Measurements from ENCODE around the gene CCDC158.
"Not testable (repeated sequence)": the region's sequence is repeated elsewhere in the genome, so short reads cannot be mapped to it uniquely, and the experiment has no call there.

CCDC158 gene

DNA sequence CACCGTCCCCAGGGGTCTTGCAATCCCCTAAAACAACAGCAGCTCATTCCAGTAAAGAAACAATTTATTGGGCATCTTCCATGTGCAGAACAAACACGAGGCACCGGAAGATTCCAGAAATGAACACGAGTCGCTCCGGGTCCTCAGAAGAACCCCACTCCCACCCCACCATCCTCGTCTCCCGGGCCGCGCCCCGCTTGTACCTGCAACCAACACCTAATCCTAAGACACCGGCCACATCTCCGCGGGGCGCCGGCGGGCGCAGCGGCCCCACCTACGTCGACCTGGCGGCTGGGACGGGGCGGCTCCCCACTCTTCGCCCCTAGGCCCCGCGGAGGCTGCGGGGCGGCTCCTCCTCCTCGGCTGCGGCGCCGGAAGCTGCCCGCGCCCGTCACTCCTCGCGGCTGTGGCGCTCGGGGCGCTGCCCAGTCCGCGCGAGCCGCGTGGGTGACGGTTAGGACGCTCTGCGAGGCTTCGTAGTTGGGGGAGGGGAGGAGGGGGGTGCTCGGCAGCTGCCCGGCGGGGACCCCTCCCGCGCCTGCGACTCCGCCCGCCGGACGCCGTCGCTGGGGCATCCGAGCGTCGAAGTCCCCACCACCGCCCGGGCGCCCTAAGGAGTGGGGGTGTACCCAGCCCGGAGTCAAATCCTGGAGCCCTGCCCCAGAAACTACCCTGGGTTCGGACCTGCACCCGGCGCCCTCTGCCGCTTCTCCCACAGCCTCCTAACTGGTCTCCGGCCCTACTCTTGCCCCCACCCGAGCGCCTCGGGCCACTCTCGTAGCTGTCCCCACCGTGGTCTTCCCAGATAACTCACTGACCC lies at the start of gene CCDC158:
Gene CCDC158, minus strand, starts transcription at position 380 of the 820 bp plus-strand sequence. CDS start 17,934 bp downstream, outside the sequence.
- no peak for DNase-seq

DNA sequence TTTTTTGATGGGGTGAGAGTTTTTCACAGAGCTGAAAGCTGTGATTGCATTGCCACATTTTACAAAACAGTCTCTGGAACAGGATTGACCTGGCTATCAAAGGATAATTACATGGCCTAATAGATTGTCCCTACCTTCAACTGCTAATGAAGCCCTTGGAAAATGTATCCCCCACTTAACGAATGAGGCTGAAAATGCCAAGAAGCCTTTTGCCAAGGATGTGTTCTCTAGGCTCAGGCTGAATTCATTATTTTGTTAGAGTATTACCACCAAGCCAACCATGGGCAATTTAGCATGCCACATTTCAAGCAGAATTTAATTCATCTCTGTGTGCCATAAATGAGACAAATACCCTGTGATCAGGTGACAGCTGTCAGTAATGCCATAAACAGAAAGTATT lies 49.6 kb upstream of the CCDC158 start:
- no peak for DNase-seq

GRCh38 chr4:76470064-76470463 lies 49.1 kb upstream of the CCDC158 start:
- no peak for DNase-seq

GRCh38 chr4:76463568-76463967 lies 42.6 kb upstream of the CCDC158 start:
- DNase-seq = no peak

GRCh38 chr4:76459291-76459723 lies 38.4 kb upstream of the CCDC158 start:
- DNase-seq = no peak

GRCh38 chr4:76458825-76459224 lies 37.9 kb upstream of the CCDC158 start:
- no peak for DNase-seq

GRCh38 chr4:76458297-76458696 lies 37.4 kb upstream of the CCDC158 start:
- no peak for DNase-seq

DNA sequence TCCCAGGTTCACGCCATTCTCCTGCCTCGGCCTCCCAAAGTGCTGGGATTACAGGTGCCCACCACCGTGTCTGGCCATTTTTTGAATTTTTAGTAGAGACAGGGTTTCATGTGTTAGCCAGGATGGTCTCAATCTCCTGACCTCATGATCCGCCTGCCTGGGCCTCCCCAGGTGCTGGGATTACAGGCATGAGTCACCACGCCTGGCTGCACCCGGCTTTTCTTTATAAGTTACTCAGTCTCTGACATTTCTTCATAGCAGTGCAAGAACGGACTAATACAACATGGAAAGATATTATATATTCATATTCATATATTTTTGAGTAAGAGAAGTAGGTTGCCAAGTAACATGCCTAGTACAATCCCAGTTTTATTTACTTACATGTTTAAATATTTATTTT lies 36.9 kb upstream of the CCDC158 start:
- no peak for DNase-seq

- DNase-seq = not testable (repeated sequence)
These were observed 33.1 kb upstream of the CCDC158 start for GRCh38 chr4:76454073-76454472.

DNA sequence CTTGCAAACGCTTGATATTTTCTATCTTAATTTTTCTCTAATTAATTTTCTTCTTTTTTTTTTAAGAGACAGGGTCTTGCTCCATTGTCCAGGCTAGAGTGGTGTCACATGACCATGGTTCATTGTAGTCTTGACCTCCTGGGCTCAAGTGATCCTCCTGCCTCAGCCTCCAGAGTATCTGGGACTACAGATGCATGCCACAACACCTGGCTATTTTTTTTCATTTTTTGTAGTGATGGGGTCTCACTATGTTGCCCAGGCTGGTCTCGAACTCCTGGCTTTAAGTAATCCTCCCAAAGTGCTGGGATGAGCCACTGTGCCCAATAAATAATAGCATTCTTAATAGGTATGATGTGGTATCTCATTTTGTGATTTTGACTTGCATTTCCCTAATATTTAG lies 32.3 kb upstream of the CCDC158 start:
- no peak for DNase-seq

GRCh38 chr4:76449833-76450232 lies 28.9 kb upstream of the CCDC158 start:
- no peak for DNase-seq

- DNase-seq = no peak
These were observed 28.4 kb upstream of the CCDC158 start for GRCh38 chr4:76449362-76449767.

DNA sequence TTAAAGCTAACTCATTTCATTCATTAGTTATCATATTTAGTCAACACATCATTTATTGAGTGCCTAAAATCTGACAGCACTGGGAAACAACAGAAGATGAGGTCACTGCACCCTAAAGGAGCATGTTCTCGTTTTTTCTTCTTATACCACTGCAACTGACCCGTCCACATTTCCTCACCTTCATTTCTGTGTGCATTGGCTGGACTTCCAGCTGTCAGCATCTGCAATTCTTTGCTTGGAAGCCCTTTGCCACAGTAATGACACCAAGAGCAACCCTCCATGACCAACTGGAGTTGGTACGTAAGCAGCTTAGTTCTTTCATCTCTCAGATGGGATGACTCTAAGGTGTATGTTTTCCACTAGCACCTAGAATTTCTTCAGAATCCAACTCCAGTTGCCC lies 27.3 kb upstream of the CCDC158 start:
- DNase-seq = no peak

GRCh38 chr4:76447393-76447851 lies 26.5 kb upstream of the CCDC158 start:
- DNase-seq = no peak

DNA sequence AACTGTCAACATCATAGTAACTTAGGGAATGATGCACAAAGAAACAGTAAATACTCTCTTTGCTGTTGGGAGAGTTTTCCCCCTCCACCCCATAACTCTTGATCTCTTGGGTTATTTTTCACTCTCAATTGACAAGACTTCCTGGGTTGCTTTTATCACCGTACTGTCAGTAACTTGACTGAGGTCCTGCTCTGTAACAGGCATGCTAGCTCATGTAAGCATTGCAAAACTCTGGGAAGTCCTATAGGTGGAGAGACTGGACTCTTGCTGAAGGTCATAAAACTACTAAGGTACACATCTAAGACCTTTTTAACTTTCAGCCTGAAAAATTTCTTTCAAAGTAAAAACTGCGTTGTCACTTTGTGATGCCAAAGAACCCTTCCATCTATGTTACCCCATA lies 25.0 kb upstream of the CCDC158 start:
- DNase-seq = no peak

DNA sequence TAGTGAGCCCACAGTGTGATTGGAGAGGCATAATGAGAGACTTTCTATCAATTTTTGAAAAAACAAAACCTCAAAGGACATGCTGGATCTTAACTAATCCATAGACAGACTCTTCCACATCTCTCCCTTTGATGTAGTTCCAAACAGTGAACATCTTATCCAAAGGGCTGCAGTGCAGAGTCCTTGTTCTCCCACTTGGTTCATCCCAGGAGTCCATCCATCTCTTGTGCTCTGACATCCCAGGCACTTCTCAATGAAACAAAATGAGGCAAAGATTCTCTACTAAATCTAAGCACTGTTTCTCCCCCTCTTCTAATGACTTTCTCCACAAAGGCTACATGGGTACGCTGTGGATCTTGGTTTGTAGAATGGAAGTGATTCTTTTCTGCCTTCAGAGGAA lies 22.4 kb upstream of the CCDC158 start:
- DNase-seq = no peak

DNA sequence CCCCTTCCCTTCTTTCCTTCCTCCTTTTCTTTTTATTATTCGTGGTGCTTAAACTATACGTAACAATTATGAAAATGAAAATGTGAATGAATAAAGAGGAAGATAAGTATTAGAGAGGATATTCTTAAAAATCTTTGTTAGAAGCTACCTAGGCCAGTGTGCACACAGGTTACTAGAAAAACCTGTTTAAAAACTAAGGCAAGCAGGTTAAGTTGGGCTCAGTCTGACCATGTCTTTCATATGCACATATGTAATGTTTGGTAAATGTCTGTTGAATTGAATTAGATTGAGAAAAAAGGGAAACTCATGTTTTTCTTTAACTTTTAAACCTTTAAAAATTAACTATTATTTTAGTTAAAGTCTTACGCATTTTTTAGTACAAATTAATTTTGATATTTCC lies 21.9 kb upstream of the CCDC158 start:
- no peak for DNase-seq

DNA sequence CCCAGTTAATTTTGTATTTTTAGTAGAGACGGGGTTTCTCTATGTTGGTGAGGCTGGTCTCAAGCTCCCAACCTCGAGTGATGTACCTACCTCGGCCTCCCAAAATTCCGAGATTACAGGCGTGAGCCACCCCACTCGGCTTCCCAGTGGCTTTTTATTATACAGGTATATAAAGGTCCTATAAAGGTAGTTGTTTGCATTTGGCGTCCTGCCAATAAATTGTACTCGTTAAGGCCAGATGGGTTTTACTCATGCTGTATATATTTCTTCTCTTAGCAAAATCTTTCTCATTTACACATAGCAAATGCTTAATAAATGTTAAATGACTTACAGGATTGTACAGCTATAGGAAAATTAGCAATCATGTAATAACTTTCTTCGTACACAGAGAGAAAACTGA lies 20.9 kb upstream of the CCDC158 start:
- no peak for DNase-seq

DNA sequence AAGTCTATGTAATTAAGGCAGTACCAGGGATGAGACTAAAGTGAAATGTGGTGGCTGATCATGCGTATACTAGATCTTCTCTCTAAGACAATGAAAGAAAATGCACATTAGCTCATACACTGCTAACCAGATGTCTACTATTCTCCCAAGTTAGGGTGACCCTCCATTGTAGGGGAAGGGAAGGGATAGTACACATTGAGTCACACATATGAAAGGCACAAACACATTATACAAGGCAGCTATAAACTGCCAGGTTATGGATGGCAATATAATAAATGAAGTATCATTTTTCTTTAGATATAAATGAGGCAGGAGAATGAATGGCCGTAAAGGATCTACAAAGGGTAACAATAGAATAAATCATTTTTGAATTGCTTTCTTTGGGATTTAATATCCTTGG lies 18.6 kb upstream of the CCDC158 start:
- no peak for DNase-seq

DNA sequence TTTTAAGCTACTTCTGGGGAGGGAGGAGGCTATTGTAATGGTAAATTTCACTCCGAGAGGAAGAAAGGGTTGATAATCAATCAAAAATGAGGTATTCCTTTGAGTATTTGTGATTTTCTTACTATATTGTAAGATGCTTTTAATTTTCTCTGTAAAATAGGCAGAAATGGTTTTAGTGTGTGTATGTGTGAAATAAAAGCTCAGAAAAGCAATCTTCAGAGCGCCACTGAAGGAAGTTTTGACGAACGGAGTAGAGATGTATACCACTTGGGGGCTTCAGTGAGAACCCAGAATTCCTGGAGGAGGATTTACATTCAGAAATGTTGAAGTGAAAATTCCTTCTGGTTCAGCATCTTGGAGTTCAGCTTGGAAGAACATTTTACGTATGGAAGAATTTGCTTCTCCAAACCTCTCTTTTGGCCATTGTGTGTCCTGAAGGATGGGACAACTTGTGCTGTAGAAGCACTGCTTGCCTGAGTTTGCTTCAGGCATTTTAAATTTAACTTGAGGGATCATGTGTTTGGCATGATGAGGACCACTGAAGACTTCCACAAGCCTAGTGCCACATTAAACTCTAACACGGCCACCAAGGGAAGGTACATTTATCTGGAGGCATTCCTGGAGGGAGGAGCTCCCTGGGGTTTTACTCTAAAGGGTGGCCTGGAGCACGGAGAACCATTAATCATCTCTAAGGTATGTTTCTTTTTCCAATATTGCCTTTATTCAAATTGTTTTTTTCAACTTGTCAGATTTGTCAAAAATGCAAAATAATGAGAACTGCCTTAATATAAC lies 14.8 kb upstream of the CCDC158 start:
- DNase-seq = no peak

DNA sequence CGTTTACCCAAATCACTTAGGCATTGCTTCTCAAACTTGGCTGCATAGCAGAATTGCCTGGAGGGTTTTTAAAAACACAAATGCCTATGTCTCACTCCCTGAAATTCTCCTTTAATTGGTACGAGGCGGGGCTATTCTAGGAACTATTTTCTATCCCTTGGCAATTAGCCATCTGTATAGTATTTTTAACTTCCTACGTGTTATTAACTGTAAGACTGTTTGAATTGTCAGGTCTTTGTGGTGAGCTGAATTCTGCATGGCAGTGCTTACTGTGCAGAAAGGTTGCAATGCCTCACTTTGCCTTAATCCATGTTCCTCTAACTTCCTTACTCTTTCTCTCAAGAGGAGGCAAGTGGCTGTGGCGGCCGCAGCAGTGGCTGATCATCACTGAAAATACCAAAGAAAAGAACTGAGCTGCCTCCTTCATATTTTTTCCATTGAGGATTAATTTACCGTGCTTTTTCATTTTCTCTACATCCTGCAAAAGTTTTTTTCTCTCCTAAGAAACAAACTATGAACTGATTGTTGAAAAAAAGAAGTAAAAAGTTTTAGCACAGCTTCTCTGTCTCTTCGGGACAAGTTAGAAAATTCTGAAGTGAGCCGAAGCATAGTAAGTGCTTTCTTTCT lies 14.1 kb upstream of the CCDC158 start, which contains the start of gene SHROOM3:
Gene SHROOM3, plus strand, starts transcription at position 329 of the 627 bp plus-strand sequence. CDS start 824 bp downstream, outside the sequence.
- DNase-seq = no peak

- no peak for DNase-seq
These were observed 9.8 kb upstream of the CCDC158 start for GRCh38 chr4:76430519-76431388.
